ENCODE measurements around the gene PRLR.

The PRLR gene

DNA sequence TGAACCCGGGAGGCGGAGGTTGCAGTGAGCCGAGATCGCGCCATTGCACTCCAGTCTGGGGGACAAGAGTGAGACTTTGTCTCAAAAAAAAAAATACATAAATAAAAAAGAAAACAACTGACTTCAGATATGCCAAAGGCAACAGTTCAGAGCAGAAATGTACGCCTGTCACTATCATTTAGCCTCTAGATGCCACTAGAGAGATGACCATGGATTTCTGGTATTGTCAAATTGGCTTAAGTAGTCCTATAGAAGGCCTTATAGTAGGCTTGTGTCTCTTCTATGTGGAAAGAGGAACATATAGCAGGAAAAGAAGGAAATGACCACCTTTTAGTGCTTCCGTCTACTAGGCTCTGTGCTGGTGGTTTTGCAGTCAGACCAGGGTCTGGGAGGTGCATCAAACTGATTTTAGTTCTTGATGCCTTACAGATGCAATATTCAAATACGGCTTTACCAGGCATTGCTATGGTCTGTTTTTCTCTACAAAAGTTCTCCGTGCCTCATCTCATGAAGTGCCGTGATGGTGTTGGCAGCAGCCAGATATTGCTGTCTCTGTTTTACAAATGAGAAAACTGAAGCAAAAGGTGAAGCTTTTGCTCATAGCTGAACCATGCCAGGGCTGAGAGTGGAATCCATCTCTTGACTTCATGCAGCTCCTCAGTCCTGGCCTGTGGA lies 199.7 kb downstream of the PRLR start:
- no peak overlapping the region for H3K4me3 Mint-ChIP-seq
- no peaks in the 10 kb centered on the region for H3K9me3 Mint-ChIP-seq
- H3K27ac Mint-ChIP-seq = no peak overlapping the region
- no peaks in the 10 kb centered on the region for H3K4me1 Mint-ChIP-seq (ENCODE audit: low read depth)
- H3K36me3 Mint-ChIP-seq (ENCODE audit: low read depth) = no peaks in the 10 kb centered on the region
- peaks cover 46% of the 10 kb centered on the region for H3K27me3 Mint-ChIP-seq

DNA sequence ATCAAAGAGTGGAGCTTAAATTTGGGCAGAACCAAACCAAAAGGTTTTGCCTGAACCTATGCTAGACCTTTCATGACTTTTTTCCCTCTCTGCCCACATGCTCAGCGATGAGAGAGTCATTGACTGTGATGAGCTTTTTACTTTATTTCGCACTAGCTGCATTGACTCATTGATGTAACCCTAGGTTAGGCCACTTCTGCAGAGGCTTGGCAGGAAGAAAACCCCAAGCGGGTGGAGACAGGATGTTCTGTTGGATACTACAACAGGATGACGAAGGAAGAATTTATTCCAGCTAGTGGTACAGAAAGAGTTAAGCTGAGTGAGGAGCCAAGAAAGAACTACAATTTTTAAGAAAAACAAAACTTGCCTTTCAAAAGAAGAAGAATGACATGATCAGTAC lies 201.0 kb downstream of the PRLR start:
- no peaks in the 10 kb centered on the region for H3K36me3 Mint-ChIP-seq (ENCODE audit: low read depth)
- no peaks in the 10 kb centered on the region for H3K4me1 Mint-ChIP-seq (ENCODE audit: low read depth)
- H3K9me3 Mint-ChIP-seq = no peaks in the 10 kb centered on the region
- no peak overlapping the region for H3K4me3 Mint-ChIP-seq
- peaks cover 42% of the 10 kb centered on the region for H3K27me3 Mint-ChIP-seq
- H3K27ac Mint-ChIP-seq = no peak overlapping the region

DNA sequence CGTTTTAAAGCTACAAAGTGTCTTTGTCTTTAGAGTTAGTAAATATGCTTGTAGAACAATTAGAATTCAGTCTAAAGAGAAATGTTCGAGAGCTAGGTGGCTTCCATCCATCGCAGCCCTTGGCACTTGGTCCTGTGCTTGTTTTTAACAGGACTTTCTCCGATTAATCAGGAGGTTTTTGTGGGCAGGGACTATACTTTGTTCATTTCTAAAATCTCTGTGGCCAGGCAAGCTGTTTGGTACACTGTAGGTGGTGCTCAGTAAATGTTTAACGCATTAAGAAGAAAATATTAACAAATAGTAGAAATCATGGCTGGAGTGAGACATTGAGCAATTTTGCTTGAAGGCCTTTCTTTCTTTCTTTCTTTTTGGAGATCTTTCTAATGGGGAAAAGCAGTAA lies 203.3 kb downstream of the PRLR start:
- no peak overlapping the region for H3K27ac Mint-ChIP-seq
- peaks cover 36% of the 10 kb centered on the region for H3K27me3 Mint-ChIP-seq
- no peaks in the 10 kb centered on the region for H3K36me3 Mint-ChIP-seq (ENCODE audit: low read depth)
- H3K4me1 Mint-ChIP-seq (ENCODE audit: low read depth) = no peaks in the 10 kb centered on the region
- no peaks in the 10 kb centered on the region for H3K9me3 Mint-ChIP-seq
- no peak overlapping the region for H3K4me3 Mint-ChIP-seq

- no peak overlapping the region for H3K27ac Mint-ChIP-seq
- no peaks in the 10 kb centered on the region for H3K4me1 Mint-ChIP-seq (ENCODE audit: low read depth)
- peaks cover 35% of the 10 kb centered on the region for H3K27me3 Mint-ChIP-seq
- no peaks in the 10 kb centered on the region for H3K9me3 Mint-ChIP-seq
- no peak overlapping the region for H3K4me3 Mint-ChIP-seq
- H3K36me3 Mint-ChIP-seq (ENCODE audit: low read depth) = no peaks in the 10 kb centered on the region
These were observed 203.9 kb downstream of the PRLR start for GRCh38 chr5:35026280-35026840.

- H3K36me3 Mint-ChIP-seq (ENCODE audit: low read depth) = no peaks in the 10 kb centered on the region
- H3K9me3 Mint-ChIP-seq = no peaks in the 10 kb centered on the region
- H3K4me3 Mint-ChIP-seq = no peak overlapping the region
These were observed 205.3 kb downstream of the PRLR start for GRCh38 chr5:35024911-35025510.

GRCh38 chr5:35023391-35024178 lies 206.7 kb downstream of the PRLR start:
- H3K9me3 Mint-ChIP-seq = no peaks in the 10 kb centered on the region
- peaks cover 20% of the 10 kb centered on the region for H3K27me3 Mint-ChIP-seq
- no peak overlapping the region for H3K27ac Mint-ChIP-seq
- H3K4me1 Mint-ChIP-seq (ENCODE audit: low read depth) = no peaks in the 10 kb centered on the region
- H3K36me3 Mint-ChIP-seq (ENCODE audit: low read depth) = no peaks in the 10 kb centered on the region
- H3K4me3 Mint-ChIP-seq = no peak overlapping the region

More at GRCh38 chr5:35024911-35025510, 205.3 kb downstream of the PRLR start:
- no peak overlapping the region for H3K27ac Mint-ChIP-seq
- peaks cover 32% of the 10 kb centered on the region for H3K27me3 Mint-ChIP-seq
- H3K4me1 Mint-ChIP-seq (ENCODE audit: low read depth) = no peaks in the 10 kb centered on the region

- Mint-ChIP-seq H3K36me3 (ENCODE audit: low read depth) (no peaks in the 10 kb centered on the region), H3K4me3 (no peak overlapping the region), H3K4me1 (ENCODE audit: low read depth) (no peaks in the 10 kb centered on the region), H3K9me3 (peaks cover 5% of the 10 kb centered on the region), H3K27me3 (peaks cover 18% of the 10 kb centered on the region), H3K27ac (no peak overlapping the region)
These were observed 213.9 kb downstream of the PRLR start for GRCh38 chr5:35016174-35017051.

GRCh38 chr5:35015063-35015462 lies 215.2 kb downstream of the PRLR start:
- no peak overlapping the region for H3K4me3 Mint-ChIP-seq
- H3K36me3 Mint-ChIP-seq (ENCODE audit: low read depth) = no peaks in the 10 kb centered on the region

DNA sequence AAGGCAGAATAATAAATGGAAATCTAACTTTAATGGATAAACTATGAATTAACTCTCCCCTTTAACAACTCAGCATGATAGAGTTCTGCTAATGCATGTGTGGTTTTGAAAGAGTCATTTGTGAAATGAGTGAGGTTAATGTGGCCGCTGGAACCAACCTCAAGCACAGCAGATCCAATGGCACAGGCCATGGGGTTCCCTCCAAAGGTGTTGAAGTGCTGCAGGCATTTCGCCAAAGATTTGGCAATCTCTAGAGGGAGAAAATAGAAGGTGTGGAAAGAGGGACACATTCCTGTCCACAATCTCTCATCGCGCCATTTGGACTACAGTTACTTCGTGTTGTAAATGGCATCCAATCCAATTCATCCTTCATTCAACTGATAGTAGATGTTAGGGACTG lies 217.5 kb downstream of the PRLR start:
- Mint-ChIP-seq H3K27ac (no peak overlapping the region), H3K36me3 (ENCODE audit: low read depth) (no peaks in the 10 kb centered on the region), H3K27me3 (peaks cover 35% of the 10 kb centered on the region), H3K4me3 (no peak overlapping the region), H3K9me3 (peaks cover 8% of the 10 kb centered on the region), H3K4me1 (ENCODE audit: low read depth) (no peaks in the 10 kb centered on the region)

More at GRCh38 chr5:35015063-35015462, 215.2 kb downstream of the PRLR start:
- Mint-ChIP-seq H3K4me1 (ENCODE audit: low read depth) (no peaks in the 10 kb centered on the region), H3K9me3 (peaks cover 5% of the 10 kb centered on the region), H3K27ac (no peak overlapping the region), H3K27me3 (peaks cover 18% of the 10 kb centered on the region)

GRCh38 chr5:35012365-35012764 lies 217.9 kb downstream of the PRLR start:
- Mint-ChIP-seq H3K27me3 (peaks cover 39% of the 10 kb centered on the region), H3K4me3 (no peak overlapping the region), H3K36me3 (ENCODE audit: low read depth) (no peaks in the 10 kb centered on the region), H3K9me3 (peaks cover 4% of the 10 kb centered on the region), H3K27ac (no peak overlapping the region), H3K4me1 (ENCODE audit: low read depth) (no peaks in the 10 kb centered on the region)

DNA sequence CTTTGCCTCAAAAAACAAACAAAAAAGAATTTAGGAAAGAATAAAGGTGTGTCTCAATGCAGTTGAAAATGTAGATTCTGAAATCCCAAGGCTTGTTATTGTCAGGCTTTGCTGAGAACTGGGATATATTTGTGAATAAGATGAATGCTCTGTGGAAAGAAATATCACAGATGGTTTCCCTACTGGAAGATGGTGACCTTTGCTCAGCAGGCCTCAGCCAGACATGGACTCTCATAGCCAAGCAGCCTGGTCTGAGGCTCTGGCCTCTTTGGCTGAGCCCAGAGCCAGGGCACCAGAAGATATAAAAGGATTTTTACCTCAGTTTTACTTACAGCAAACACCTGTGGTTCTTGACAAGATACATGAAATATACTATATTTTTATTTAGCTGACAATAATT lies 219.6 kb downstream of the PRLR start:
- Mint-ChIP-seq H3K27me3 (peaks cover 39% of the 10 kb centered on the region), H3K4me1 (ENCODE audit: low read depth) (no peaks in the 10 kb centered on the region), H3K27ac (no peak overlapping the region), H3K4me3 (no peak overlapping the region), H3K9me3 (peaks cover 4% of the 10 kb centered on the region), H3K36me3 (ENCODE audit: low read depth) (no peaks in the 10 kb centered on the region)

DNA sequence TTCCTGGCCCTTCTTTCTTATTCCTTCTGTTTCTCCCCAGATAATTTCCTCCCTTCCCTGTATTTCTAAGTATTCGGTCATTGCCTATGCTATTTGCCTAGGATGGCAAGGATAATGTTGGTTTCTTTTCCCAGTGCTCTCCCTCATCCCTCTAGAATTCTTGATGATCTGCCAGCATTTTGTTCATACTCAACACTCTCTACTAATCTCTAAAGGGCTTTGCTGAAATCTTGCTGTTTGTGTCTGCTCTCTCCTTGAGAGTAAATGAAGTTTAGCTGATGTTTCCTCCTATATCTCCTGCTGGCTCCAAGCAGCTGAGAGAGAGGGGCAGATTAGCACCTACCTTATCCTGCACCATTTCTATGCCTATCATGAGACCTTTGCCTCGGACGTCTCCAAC lies 220.6 kb downstream of the PRLR start:
- H3K4me3 Mint-ChIP-seq = no peak overlapping the region
- H3K4me1 Mint-ChIP-seq (ENCODE audit: low read depth) = no peaks in the 10 kb centered on the region
- H3K36me3 Mint-ChIP-seq (ENCODE audit: low read depth) = no peaks in the 10 kb centered on the region
- no peak overlapping the region for H3K27ac Mint-ChIP-seq
- peaks cover 4% of the 10 kb centered on the region for H3K9me3 Mint-ChIP-seq
- peaks cover 41% of the 10 kb centered on the region for H3K27me3 Mint-ChIP-seq

DNA sequence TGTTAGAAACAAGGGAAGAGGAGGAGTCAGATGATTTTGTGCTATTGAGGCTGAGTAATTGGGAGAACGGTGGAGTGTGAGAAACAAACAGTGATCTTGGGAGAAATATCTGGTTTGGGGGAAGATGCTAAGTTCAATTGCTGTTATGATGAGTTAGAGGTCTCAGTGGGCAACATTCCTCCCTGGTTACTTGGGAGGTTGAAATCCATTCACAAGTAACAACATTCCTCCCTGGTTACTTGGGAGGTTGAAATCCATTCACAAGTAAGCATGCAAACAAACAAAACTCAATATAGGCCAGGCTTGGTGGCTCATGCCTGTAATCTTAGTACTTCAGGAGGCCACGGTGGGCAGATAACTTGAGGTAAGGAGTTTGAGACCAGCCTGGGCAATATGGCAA lies 221.3 kb downstream of the PRLR start:
- no peaks in the 10 kb centered on the region for H3K36me3 Mint-ChIP-seq (ENCODE audit: low read depth)

GRCh38 chr5:35004771-35005170 lies 225.5 kb downstream of the PRLR start:
- H3K4me1 Mint-ChIP-seq (ENCODE audit: low read depth) = no peaks in the 10 kb centered on the region
- no peak overlapping the region for H3K4me3 Mint-ChIP-seq
- H3K27ac Mint-ChIP-seq = no peak overlapping the region
- H3K27me3 Mint-ChIP-seq = peaks cover 47% of the 10 kb centered on the region
- peaks cover 4% of the 10 kb centered on the region for H3K9me3 Mint-ChIP-seq
- no peaks in the 10 kb centered on the region for H3K36me3 Mint-ChIP-seq (ENCODE audit: low read depth)

More for the DNA sequence above, 221.3 kb downstream of the PRLR start:
- Mint-ChIP-seq H3K27ac (no peak overlapping the region), H3K4me3 (no peak overlapping the region), H3K9me3 (peaks cover 4% of the 10 kb centered on the region), H3K27me3 (peaks cover 43% of the 10 kb centered on the region), H3K4me1 (ENCODE audit: low read depth) (no peaks in the 10 kb centered on the region)

Measured in stimulated activated naive CD8-positive, alpha-beta T cell treated with anti-CD3 and anti-CD28 coated beads, Interleukin-15, Interleukin-2, amounts not matched to agents 100 ng/mL and 50 ng/mL, for 24 hours (primary cell).